Stimulated activated CD4-positive, alpha-beta T cell treated with anti-CD3 and anti-CD28 coated beads, Interleukin-2, amount 100 ng/mL, for 48 hours (primary cell): ENCODE data around the gene MLLT10.
"Not testable (repeated sequence)": the region's sequence is repeated elsewhere in the genome, so short reads cannot be mapped to it uniquely, and the experiment has no call there.

ENCODE experiments used
- DNase-seq, 2 donors: peaks; one replicate each; pipeline ENCODE4 v3.0.0-alpha.2; 2020

MLLT10 gene

DNA sequence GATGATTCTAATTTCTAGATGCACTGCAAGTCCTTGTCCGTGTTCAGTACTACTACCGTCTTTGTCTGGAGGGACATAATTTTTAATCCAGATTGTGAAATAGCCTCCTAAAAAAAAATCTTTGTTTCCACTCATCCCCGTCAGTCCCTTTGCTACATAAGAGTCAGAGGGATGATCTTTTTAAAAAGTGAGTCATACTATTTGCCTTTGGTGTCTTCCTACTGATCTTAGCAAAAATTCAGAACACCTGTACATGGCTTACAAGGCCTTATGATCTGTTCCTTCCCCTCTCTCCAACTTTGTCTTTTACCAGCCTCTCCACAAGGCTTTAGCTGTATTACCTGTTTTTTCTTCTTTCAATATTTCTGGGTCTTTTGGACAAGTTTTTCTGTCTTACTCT is 173.5 kb downstream of the MLLT10 start:
- DNase-seq = no peak

- no peak for DNase-seq
Observed at GRCh38 chr10:21712975-21713374, 178.9 kb downstream of the MLLT10 start.

DNA sequence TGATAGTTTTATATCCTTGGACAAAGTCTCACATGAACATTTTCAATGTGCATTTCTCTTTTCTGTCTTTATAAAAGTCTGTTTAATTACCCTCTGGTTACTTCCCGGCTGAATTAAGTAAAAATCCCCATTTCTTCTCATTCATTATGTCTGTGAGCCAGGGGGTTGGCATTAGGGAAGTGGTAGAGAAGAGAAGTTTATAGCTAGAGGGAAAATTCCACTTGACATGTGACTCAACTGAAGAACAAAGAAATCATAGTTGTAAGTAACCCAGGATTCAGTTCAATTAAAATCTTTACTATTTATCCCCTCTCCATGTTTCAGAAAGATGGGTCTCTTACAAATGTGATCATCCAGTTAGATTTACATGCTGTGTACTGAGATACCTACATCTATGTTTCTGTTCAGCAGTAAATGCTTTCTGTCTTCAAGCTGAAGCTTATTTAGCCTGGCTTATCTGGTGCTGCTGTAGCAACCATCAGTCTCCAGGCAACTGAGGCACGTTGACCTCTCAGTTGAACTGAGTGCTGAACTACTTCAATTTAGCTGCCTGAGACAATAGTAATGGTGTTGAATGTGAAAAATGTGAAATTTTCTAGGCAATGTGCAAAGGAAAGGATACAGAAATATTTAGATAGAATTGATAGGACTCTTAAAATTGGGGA is 181.6 kb downstream of the MLLT10 start:
- DNase-seq = no peak

GRCh38 chr10:21717437-21718054 is 183.5 kb downstream of the MLLT10 start:
- DNase-seq = not testable (repeated sequence)

- no peak for DNase-seq
Observed at GRCh38 chr10:21719502-21719901, 185.5 kb downstream of the MLLT10 start.

GRCh38 chr10:21720090-21720489 is 186.1 kb downstream of the MLLT10 start:
- DNase-seq = no peak

DNA sequence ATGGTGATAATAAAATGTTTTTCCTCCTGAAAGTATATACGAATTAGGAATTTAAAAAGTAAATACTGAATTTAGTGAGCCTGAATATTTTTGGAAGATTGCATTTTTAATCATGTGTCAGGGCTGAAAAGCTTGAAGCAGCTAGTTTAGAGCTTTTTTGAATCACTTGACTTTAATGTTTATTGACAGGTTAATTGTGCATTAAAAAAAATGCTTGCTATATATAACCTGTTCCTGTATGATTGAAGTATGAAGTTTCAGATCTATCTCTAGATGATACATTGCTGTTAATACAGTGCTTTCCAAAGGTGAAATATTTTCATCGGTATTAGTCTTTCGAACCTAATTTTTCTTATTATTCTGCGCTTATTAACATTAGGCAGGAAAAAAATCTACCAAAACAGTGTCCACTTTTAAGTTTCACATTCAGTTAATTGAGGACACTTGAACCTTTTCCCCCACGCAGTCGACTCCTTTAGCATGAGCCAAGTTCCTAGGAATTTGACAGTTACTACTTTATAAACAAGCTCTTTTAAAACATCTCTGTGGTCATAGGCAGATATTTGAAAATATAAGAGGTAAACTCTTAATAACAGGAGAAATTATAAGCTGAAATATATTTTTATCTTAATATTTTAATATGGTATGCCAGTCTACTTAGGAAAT is 187.1 kb downstream of the MLLT10 start:
- DNase-seq = no peak

GRCh38 chr10:21722209-21722608 is 188.2 kb downstream of the MLLT10 start:
- no peak for DNase-seq

GRCh38 chr10:21724020-21724589 is 190.1 kb downstream of the MLLT10 start:
- no peak for DNase-seq

DNA sequence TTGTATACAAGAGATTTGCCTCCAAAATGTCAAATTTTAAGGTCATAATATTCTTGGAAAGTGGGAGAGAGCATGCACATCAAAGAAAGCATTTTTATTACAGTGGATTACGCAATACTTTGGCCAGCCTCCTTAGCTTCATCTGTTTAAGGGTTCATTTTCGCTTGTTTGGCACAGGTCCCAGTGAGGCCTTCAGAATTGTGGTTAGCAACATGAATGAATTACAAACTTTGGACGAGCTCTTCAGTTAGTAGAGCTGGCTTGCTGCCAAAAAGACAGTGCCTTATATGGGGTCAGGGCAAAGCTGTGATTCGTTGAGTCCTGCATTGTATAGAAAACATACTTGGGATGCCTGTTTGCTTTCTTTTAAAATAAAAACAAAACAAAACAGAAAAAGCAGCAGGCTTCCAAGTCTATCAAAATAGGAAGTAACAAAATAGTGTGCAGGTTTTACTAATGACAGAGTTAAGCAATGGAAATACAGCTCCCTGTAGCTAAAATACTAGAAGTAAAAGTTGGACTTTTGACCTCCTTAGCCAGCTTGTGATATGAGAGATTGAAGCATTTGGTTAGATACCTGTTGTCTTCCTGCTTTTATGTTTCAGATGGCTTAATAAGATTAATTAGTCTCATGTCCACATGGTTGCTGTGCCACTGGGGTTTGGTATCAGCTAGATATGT is 190.8 kb downstream of the MLLT10 start:
- peak; percentile 15 for DNase-seq

DNA sequence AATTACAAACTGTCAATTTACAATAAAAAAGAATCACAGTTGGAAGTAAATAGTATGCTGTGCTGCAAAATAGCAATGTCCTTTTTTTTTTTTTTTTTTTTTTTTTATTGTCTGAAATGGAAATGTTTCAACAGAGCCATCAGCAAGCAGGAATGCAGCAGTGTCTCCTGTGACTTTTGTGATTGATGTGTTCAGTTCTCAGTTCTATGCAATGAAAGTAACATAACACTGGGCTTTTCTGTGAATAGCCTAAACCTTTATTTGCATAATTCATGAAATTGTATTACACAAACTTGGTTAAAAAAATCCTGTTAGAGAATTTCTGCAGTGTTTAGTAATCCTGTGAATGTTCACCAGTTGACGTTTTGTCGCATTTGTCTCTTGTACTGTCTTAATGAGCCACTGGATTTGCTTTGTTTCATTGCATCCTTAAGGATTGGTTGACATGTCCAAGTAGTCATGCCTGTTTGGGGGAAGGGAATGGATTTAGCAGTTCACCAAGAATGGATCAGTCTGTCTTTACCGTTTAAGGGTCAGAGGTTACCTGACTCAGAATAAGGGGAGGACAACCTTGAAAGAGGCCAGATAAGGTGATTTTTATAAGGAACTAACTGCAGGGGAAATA is 192.7 kb downstream of the MLLT10 start:
- no peak for DNase-seq

DNA sequence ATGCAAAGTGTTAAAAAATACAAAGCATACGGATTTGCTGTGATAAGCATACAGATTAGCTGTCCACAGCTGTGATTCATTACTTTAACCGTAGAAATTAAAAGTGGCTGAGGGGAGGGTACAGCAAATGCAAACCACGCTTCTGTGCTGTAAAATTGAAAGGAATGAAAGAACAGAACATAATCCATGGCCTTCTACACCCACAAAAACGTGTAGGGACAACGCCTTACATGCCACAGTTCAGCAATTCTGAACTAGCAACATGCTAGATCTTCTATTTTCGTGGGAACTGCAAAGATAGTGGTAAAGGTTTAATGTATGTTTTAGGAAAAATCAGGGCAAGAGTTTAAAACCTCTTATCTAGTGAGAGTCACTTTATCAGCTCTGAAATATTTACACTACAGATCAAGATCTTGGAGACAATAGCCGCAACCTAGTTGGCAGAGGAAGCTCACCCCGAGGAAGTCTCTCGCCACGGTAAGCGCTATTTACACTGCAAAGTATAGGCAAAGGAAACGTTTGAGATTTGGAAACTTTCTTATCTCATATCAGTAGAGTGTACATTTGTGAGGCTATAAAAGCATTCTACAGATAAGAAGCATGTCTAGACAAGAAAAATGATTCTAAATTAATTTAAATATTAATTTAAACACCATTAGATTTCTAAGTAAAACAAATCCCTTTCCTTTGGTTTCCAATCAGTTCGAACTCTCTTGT is 193.6 kb downstream of the MLLT10 start:
- no peak for DNase-seq

DNA sequence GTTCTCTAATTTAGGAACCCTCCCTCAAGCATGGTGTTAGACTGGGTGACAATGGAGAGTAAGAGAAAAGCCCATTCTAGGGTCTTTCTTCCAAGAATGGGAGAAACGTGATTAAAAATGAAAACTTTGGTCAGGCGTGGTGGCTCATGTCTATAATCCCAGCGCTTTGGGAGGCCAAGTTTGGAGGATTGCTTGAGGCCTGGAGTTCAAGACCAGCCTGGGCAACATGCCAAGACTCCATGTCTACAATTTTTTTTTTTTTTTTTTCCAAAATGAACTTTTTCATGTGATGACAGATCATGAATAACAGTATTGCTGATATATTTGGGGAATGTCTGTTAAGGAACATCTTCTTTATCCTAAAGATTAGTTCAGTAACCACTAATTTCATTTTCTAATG is 194.6 kb downstream of the MLLT10 start:
- no peak for DNase-seq

DNA sequence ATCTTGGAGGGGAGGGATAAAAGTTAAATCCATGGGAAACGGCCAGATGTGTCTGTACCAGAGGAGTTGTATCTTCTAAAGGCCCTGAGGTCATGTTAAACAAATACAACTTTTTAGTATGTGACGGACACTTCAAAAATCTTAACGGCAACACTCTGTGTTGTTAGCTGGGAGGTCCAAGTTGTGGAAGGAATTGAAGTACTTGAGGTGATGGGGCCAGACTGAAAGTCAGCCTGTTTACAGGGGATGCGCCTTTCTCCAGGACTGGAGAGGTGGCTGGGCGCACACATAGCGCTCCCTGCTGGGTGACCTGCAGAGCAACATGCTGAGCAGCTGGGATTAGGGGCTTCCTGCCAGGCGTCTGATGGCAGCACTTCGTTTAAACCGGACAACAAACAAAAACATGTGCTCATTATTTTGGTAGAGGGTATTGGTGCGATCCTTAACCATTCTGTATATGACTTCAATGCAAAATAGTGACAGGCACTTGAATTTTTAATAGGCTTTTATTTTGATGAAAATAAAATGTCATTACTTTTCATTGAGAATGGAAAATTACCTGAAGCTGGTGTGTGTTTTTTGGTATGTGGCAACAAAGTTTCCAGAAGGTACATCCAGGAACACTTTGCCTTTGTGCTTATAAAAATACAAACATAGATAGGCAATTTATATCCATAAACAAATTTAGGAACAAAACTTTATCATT is 198.2 kb downstream of the MLLT10 start:
- peak in 1 of 2 donors; percentile 46 for DNase-seq

- DNase-seq = no peak
Observed at GRCh38 chr10:21733710-21734109, 199.7 kb downstream of the MLLT10 start.

- DNase-seq = no peak
Observed at GRCh38 chr10:21737106-21737505, 203.1 kb downstream of the MLLT10 start.

DNA sequence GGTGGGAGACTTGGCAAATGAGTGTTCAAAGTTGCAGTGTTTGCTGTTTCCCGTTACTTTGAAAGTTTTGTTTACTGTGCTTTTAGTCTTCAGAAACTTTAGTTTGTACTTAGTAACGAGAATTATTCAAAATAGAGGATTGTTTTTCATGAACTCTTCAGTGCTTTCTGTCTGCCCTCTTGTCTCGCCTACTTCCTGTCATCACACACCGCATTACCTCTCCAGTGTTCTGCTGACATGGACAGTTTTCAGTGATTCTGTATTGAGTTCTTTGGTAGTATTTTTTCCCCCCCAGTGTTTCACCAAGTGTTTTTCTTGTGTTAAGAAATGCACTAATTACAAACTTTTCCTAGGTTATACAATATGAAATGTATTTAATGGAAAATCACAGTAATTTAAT is 207.0 kb downstream of the MLLT10 start:
- no peak for DNase-seq

DNA sequence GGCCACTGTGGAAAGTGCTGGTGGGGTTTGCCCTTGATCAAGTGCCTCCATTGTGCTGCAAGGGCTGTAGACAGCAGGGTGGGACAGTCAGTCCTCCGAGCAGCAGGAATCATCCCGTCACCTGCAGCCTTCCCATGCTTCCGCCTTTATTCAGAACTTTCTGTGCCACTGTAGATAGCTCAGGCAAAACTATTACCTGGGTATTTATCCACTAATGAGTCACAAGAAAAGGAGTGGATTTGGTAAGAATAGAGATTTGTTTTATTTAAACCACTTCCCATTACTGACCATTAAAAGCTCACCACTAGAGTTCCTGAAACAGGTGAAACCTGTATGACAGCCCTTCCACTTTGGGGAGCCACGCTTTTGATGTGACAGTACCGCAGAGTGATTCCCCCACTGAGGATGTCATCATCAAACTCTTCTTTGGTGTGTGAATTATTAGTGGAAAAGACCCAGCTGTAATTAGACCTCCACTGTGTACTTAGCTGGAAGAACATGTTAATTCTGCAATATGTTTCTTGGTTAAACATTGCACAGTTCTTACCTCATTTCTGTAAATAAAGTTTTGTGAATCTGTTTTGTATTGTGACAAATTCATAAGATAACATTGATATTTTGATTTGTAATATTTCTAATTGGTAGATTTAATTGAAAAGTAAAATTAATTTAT is 208.8 kb downstream of the MLLT10 start:
- no peak for DNase-seq

GRCh38 chr10:21744223-21744622 is 210.2 kb downstream of the MLLT10 start:
- DNase-seq = no peak

DNA sequence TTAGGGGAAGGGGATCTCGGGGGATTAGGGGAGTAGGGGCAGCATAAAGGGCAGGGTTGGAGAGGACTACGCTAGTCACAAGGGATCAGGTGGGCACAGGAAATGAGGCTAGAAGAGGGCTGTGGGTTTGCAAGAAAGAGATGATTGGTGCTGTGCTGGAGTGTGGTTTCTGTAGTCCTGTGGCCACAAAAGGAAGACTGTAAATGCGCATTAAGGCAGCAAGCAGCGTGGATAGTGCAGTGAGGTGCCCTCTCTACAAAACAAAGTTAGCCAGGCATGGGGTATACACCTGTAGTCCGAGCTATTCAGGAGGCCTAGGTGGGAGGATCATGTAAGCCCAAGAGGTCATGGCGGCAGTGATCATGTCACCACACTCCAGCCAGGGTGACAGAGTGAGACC is 212.1 kb downstream of the MLLT10 start:
- DNase-seq = no peak

DNA sequence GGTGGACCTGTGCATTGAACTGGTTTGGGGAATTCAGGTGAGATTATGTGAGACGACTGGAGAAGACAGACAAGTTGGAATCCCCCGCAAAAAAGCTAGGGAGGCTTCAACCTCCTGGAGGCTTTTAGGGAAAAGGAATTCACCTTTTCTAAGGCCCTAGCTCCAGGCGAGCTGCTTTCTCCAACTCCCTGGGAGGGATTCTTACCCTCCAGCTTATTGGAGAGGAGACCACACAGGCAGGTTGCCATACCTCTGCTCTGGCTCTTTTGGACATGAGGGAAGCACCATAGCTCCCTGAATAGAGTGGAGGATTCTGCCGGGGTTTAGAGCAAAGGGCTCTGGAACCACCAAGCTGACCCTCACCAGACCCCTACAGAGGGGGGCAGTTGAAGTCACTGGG is 213.8 kb downstream of the MLLT10 start:
- DNase-seq = no peak
